WTC11 (cell line): ENCODE results near the gene MDGA2. TPM values are rescaled to one million over a fixed set of nuclear protein-coding genes. Genes with fewer than 3 reads are reported as not detected.

Source experiments
- ATAC-seq: fragments of 200-7000 bp; cut with Tn5 transposase; 2 replicates; pipeline ENCODE4 v1.10.0; 2021; ENCODE audit warnings: mild to moderate bottlenecking, moderate library complexity
- CTCF ChIA-PET: fragments of 300-600 bp; sonication (Branson Sonifier 250); formaldehyde crosslinking; loops from one replicate; lab custom pipeline; 2021; ENCODE audit warnings: antibody characterized with exemption; lab: Charles Lee
- POLR2A ChIA-PET: fragments of 350-600 bp; sonication (Branson Sonifier 250); formaldehyde crosslinking; loops from one replicate; lab custom pipeline; 2021; ENCODE audit warnings: antibody characterized with exemption; lab: Charles Lee
- DNase-seq: peaks from one replicate; pipeline ENCODE4 v3.0.0; 2021; ENCODE audit warnings: low spot score
- H3K27ac Mint-ChIP-seq: 2 replicates; pipeline ENCODE4 v1.8.0; 2021; ENCODE audit warnings: mixed read lengths
- H3K27me3 Mint-ChIP-seq: 2 replicates; pipeline ENCODE4 v1.8.0; 2021; ENCODE audit warnings: low read depth, mild to moderate bottlenecking, moderate library complexity, mixed read lengths
- H3K36me3 Mint-ChIP-seq: 2 replicates; pipeline ENCODE4 v1.8.0; 2021; ENCODE audit warnings: mixed read lengths
- H3K4me1 Mint-ChIP-seq: 2 replicates; pipeline ENCODE4 v1.8.0; 2022; ENCODE audit warnings: mixed read lengths
- H3K4me3 Mint-ChIP-seq: 2 replicates; pipeline ENCODE4 v1.8.0; 2021; ENCODE audit warnings: mild to moderate bottlenecking, moderate library complexity, mixed read lengths
- H3K9me3 Mint-ChIP-seq: 2 replicates; pipeline ENCODE4 v1.8.0; 2021; ENCODE audit warnings: mixed read lengths
- ATF1 ChIP-seq: sonication (generic); formaldehyde crosslinking; IDR thresholded peaks from 2 replicates; pipeline ENCODE4 v1.8.1; 2023; ENCODE audit warnings: mild to moderate bottlenecking, moderate library complexity, missing genetic modification reagents
- CREB1 ChIP-seq: sonication (generic); formaldehyde crosslinking; IDR thresholded peaks from 2 replicates; pipeline ENCODE4 v1.8.0; 2023; ENCODE audit warnings: mild to moderate bottlenecking, missing genetic modification reagents
- EMX1 ChIP-seq: fragments of 250-450 bp; sonication (Bioruptor Pico); IDR thresholded peaks from 2 replicates; pipeline ENCODE4 v1.8.0; 2021; ENCODE audit warnings: mild to moderate bottlenecking
- FOXJ3 ChIP-seq: sonication (generic); formaldehyde crosslinking; IDR thresholded peaks from 2 replicates; pipeline ENCODE4 v1.9.0; 2021; ENCODE audit warnings: missing genetic modification reagents, mild to moderate bottlenecking, borderline replicate concordance
- GABPB1 ChIP-seq: sonication (generic); formaldehyde crosslinking; IDR thresholded peaks from 2 replicates; pipeline ENCODE4 v1.8.1; 2023; ENCODE audit warnings: mild to moderate bottlenecking, missing genetic modification reagents
- KAT7 ChIP-seq: sonication (generic); formaldehyde crosslinking; IDR thresholded peaks from 2 replicates; pipeline ENCODE4 v1.8.1; 2023; ENCODE audit warnings: missing genetic modification reagents, mild to moderate bottlenecking, borderline replicate concordance
- MXD4 ChIP-seq: fragments of 250-450 bp; sonication (Bioruptor Pico); IDR thresholded peaks from 2 replicates; pipeline ENCODE4 v1.8.0; 2021; ENCODE audit warnings: mild to moderate bottlenecking, moderate library complexity, borderline replicate concordance
- PRRX2 ChIP-seq: fragments of 250-450 bp; sonication (Bioruptor Pico); IDR thresholded peaks from 2 replicates; pipeline ENCODE4 v1.8.0; 2021; ENCODE audit warnings: mild to moderate bottlenecking
- RELA ChIP-seq: sonication (generic); formaldehyde crosslinking; IDR thresholded peaks from 2 replicates; pipeline ENCODE4 v1.8.1; 2022; ENCODE audit warnings: missing genetic modification reagents, mild to moderate bottlenecking, borderline replicate concordance
- TEAD4 ChIP-seq: sonication (generic); formaldehyde crosslinking; IDR thresholded peaks from 2 replicates; pipeline ENCODE4 v1.8.0; 2022; ENCODE audit warnings: mild to moderate bottlenecking, missing genetic modification reagents
- ZBTB21 ChIP-seq: sonication (generic); formaldehyde crosslinking; IDR thresholded peaks from 2 replicates; pipeline ENCODE4 v1.8.1; 2023; ENCODE audit warnings: mild to moderate bottlenecking, missing genetic modification reagents, borderline replicate concordance
- total RNA-seq: library from RNA; stranded (reverse); gene quantifications from 3 replicates; pipeline ENCODE4 v1.2.3, GENCODE V29; 2021
- TF ChIP-seq, protein P1 (sequence below): fragments of 250-450 bp; sonication (Bioruptor Pico); IDR thresholded peaks from 2 replicates; pipeline ENCODE4 v1.9.0; 2021; ENCODE audit warnings: mild to moderate bottlenecking
- TF ChIP-seq, protein P2 (sequence below): fragments of 250-450 bp; sonication (Bioruptor Pico); conservative IDR thresholded peaks from 2 replicates; pipeline ENCODE4 v1.9.0; 2021; ENCODE audit warnings: mild to moderate bottlenecking
- TF ChIP-seq, protein P3 (sequence below): fragments of 250-450 bp; sonication (Bioruptor Pico); IDR thresholded peaks from 2 replicates; pipeline ENCODE4 v1.9.0; 2021; ENCODE audit warnings: moderate library complexity, mild to moderate bottlenecking, inconsistent platforms, borderline replicate concordance
- TF ChIP-seq, protein P4 (sequence below): sonication (generic); formaldehyde crosslinking; IDR thresholded peaks from 2 replicates; pipeline ENCODE4 v1.8.0; 2022; ENCODE audit warnings: mild to moderate bottlenecking, missing genetic modification reagents
- TF ChIP-seq, protein P5 (sequence below): sonication (generic); formaldehyde crosslinking; IDR thresholded peaks from 2 replicates; pipeline ENCODE4 v1.8.0; 2022; ENCODE audit warnings: missing genetic modification reagents
- TF ChIP-seq, protein P6 (sequence below): sonication (generic); formaldehyde crosslinking; IDR thresholded peaks from 2 replicates; pipeline ENCODE4 v1.8.1; 2023; ENCODE audit warnings: mild to moderate bottlenecking, missing genetic modification reagents
- TF ChIP-seq, protein P7 (sequence below): sonication (generic); formaldehyde crosslinking; conservative IDR thresholded peaks from 2 replicates; pipeline ENCODE4 v1.8.1; 2023; ENCODE audit warnings: mild to moderate bottlenecking, low read depth, missing genetic modification reagents, moderate library complexity

The MDGA2 gene
- total RNA-seq, 1 experiment from 2014 or later, result 4.9 TPM

DNA sequence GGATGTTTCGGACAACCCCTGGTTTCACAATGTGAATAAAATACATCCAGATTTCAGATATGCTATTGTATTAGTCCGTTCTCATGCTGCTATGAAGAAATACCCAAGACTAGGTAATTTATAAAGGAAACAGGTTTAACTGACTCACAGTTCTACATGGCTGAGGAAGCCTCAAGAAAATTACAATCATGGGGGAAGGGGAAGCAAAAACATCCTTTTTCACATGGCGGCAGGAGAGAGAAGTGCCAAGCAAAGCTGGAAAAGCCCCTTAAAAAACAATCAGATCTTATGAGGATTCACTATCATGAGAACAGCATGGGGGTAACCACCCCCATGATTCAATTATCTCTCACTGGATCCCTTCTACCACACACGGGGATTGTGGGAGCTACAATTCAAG, 451.7 kb downstream of the MDGA2 start:
- H3K27ac Mint-ChIP-seq, result no peak overlapping the region
- H3K4me1 Mint-ChIP-seq, result no peaks in the 10 kb centered on the region

DNA sequence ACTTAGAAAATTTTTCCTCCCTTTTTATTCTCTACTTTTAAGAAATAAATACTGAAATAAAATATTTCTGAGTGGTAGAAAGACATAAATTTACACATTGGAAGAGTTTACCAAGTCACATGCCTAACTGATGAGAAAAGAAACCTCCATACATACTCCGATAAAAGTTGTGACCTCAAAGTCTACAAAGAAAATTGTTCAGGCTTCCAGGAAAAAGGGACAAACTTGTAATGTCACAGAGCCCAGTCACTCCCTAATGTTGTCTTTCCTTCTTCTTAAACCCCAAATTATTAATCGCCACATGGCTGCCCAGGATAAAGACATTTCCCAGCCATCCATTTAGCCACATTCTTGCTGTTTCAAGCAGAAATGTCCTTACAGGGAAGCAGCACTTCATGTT, 455.3 kb downstream of the MDGA2 start:
- ChIA-PET CTCF (no interaction called here), POLR2A (no interaction called here)
- TF ChIP-seq, protein P1, sequence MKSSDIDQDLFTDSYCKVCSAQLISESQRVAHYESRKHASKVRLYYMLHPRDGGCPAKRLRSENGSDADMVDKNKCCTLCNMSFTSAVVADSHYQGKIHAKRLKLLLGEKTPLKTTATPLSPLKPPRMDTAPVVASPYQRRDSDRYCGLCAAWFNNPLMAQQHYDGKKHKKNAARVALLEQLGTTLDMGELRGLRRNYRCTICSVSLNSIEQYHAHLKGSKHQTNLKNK (CRISPR knock-in tag), result no peak
- TF ChIP-seq, protein P2, sequence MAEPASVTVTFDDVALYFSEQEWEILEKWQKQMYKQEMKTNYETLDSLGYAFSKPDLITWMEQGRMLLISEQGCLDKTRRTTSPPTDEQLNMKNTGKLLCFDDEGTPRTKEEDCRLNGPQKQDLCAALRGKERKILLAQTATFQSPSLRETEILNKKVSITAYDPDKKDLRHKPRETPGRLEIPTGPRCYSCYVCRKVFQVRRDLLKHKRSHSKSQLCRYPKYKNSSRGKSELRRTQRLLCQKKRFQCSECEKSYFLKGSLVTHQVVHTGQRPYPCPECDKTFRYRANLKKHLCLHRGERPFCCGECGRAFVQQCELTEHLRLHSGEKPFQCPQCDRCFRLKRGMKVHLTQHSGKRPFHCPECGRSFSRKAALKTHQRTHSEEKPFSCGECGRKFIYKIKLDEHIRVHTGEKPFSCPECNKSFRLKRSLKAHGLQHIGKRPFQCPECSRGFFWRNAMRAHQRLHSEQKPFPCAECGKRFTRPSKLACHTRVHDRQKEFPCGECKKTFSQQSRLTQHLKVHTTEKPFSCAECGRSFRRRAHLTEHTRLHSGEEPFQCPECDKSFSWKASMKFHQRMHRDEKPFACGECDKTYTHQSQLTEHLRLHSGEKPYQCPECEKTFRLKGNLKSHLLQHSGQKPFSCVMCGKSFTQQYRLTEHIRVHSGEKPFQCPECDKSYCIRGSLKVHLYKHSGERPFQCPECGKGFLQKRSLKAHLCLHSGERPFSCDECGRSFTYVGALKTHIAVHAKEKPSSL, result no peak
- TF ChIP-seq RELA (CRISPR knock-in tag), result no peak
- TF ChIP-seq, protein P3, sequence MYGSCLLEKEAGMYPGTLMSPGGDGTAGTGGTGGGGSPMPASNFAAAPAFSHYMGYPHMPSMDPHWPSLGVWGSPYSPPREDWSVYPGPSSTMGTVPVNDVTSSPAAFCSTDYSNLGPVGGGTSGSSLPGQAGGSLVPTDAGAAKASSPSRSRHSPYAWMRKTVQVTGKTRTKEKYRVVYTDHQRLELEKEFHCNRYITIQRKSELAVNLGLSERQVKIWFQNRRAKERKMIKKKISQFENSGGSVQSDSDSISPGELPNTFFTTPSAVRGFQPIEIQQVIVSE (CRISPR knock-in tag), result no peak
- no peak for TF ChIP-seq KAT7
- TF ChIP-seq, protein P4, sequence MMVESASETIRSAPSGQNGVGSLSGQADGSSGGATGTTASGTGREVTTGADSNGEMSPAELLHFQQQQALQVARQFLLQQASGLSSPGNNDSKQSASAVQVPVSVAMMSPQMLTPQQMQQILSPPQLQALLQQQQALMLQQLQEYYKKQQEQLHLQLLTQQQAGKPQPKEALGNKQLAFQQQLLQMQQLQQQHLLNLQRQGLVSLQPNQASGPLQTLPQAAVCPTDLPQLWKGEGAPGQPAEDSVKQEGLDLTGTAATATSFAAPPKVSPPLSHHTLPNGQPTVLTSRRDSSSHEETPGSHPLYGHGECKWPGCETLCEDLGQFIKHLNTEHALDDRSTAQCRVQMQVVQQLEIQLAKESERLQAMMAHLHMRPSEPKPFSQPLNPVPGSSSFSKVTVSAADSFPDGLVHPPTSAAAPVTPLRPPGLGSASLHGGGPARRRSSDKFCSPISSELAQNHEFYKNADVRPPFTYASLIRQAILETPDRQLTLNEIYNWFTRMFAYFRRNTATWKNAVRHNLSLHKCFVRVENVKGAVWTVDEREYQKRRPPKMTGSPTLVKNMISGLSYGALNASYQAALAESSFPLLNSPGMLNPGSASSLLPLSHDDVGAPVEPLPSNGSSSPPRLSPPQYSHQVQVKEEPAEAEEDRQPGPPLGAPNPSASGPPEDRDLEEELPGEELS (CRISPR knock-in tag), result no peak
- TF ChIP-seq GABPB1, result no peak
- TF ChIP-seq PRRX2 (CRISPR knock-in tag), result no peak
- TF ChIP-seq, protein P5, sequence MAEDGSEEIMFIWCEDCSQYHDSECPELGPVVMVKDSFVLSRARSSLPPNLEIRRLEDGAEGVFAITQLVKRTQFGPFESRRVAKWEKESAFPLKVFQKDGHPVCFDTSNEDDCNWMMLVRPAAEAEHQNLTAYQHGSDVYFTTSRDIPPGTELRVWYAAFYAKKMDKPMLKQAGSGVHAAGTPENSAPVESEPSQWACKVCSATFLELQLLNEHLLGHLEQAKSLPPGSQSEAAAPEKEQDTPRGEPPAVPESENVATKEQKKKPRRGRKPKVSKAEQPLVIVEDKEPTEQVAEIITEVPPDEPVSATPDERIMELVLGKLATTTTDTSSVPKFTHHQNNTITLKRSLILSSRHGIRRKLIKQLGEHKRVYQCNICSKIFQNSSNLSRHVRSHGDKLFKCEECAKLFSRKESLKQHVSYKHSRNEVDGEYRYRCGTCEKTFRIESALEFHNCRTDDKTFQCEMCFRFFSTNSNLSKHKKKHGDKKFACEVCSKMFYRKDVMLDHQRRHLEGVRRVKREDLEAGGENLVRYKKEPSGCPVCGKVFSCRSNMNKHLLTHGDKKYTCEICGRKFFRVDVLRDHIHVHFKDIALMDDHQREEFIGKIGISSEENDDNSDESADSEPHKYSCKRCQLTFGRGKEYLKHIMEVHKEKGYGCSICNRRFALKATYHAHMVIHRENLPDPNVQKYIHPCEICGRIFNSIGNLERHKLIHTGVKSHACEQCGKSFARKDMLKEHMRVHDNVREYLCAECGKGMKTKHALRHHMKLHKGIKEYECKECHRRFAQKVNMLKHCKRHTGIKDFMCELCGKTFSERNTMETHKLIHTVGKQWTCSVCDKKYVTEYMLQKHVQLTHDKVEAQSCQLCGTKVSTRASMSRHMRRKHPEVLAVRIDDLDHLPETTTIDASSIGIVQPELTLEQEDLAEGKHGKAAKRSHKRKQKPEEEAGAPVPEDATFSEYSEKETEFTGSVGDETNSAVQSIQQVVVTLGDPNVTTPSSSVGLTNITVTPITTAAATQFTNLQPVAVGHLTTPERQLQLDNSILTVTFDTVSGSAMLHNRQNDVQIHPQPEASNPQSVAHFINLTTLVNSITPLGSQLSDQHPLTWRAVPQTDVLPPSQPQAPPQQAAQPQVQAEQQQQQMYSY (CRISPR knock-in tag), result no peak
- DNase-seq, result no peak
- Mint-ChIP-seq H3K36me3 (peaks cover 12% of the 10 kb centered on the region; the same call in 1 of the 2 replicates), H3K4me1 (no peaks in the 10 kb centered on the region), H3K9me3 (peaks cover 26% of the 10 kb centered on the region), H3K27ac (no peak overlapping the region), H3K4me3 (no peak overlapping the region), H3K27me3 (no peaks in the 10 kb centered on the region)
- ATAC-seq, result no peak

More for the DNA sequence above, 451.7 kb downstream of the MDGA2 start:
- ChIA-PET CTCF (no interaction called here), POLR2A (no interaction called here)
- no peak for ATAC-seq
- DNase-seq, result no peak
- peaks cover 26% of the 10 kb centered on the region for H3K9me3 Mint-ChIP-seq
- H3K27me3 Mint-ChIP-seq, result no peaks in the 10 kb centered on the region
- TF ChIP-seq ATF1, result no peak
- TF ChIP-seq ZBTB21 (CRISPR knock-in tag), result no peak
- TF ChIP-seq EMX1 (CRISPR knock-in tag), result no peak
- TF ChIP-seq FOXJ3 (CRISPR knock-in tag), result no peak
- TF ChIP-seq, protein P6, sequence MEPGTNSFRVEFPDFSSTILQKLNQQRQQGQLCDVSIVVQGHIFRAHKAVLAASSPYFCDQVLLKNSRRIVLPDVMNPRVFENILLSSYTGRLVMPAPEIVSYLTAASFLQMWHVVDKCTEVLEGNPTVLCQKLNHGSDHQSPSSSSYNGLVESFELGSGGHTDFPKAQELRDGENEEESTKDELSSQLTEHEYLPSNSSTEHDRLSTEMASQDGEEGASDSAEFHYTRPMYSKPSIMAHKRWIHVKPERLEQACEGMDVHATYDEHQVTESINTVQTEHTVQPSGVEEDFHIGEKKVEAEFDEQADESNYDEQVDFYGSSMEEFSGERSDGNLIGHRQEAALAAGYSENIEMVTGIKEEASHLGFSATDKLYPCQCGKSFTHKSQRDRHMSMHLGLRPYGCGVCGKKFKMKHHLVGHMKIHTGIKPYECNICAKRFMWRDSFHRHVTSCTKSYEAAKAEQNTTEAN, result no peak
- TF ChIP-seq CREB1 (CRISPR knock-in tag), result no peak
- no peak for TF ChIP-seq TEAD4 (CRISPR knock-in tag)
- TF ChIP-seq, protein P7, sequence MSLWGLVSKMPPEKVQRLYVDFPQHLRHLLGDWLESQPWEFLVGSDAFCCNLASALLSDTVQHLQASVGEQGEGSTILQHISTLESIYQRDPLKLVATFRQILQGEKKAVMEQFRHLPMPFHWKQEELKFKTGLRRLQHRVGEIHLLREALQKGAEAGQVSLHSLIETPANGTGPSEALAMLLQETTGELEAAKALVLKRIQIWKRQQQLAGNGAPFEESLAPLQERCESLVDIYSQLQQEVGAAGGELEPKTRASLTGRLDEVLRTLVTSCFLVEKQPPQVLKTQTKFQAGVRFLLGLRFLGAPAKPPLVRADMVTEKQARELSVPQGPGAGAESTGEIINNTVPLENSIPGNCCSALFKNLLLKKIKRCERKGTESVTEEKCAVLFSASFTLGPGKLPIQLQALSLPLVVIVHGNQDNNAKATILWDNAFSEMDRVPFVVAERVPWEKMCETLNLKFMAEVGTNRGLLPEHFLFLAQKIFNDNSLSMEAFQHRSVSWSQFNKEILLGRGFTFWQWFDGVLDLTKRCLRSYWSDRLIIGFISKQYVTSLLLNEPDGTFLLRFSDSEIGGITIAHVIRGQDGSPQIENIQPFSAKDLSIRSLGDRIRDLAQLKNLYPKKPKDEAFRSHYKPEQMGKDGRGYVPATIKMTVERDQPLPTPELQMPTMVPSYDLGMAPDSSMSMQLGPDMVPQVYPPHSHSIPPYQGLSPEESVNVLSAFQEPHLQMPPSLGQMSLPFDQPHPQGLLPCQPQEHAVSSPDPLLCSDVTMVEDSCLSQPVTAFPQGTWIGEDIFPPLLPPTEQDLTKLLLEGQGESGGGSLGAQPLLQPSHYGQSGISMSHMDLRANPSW, result no peak
- no peak for TF ChIP-seq MXD4 (CRISPR knock-in tag)
- peaks cover 12% of the 10 kb centered on the region; the same call in 1 of the 2 replicates for H3K36me3 Mint-ChIP-seq
- H3K4me3 Mint-ChIP-seq, result no peak overlapping the region
